IMR-90 (cell line): Measurements from ENCODE around the gene GRSF1. TPM values are rescaled to one million over a fixed set of nuclear protein-coding genes. Genes with fewer than 3 reads are reported as not detected.

Source experiments
- ATAC-seq: fragments of 200-7000 bp; cut with Tn5 transposase; 2 replicates; pipeline ENCODE4 v1.9.1; 2020; ENCODE audit warnings: low read depth, mild to moderate bottlenecking, moderate library complexity
- BruUV-seq: library from RNA; stranded (reverse); fragments of 400-500 nt; replicated peaks from 2 replicates; lab custom pipeline; 2021; lab: Mats Ljungman, UMichigan
- CTCF ChIA-PET: fragments of 300-600 bp; formaldehyde crosslinking; extraction: SDS; loops from one replicate; lab custom pipeline; 2021; ENCODE audit warnings: antibody characterized with exemption; lab: Yijun Ruan, JAX
- POLR2A ChIA-PET: fragments of 300-600 bp; sonication (Branson Sonifier 250); formaldehyde crosslinking; loops from one replicate; lab custom pipeline; 2022; ENCODE audit warnings: antibody characterized with exemption; ENCODE audit not compliant: unreplicated experiment; lab: Charles Lee
- DNase-seq: peaks from one replicate; pipeline ENCODE4 v3.0.0; 2013
- H2AFZ ChIP-seq: replicated peaks from 2 replicates; pipeline ENCODE3; 2013; ENCODE audit warnings: low read length, mild to moderate bottlenecking; ENCODE audit not compliant: poor library complexity
- H2AK5ac ChIP-seq: 2 replicates; pipeline ENCODE4 v1.6.1; 2013; ENCODE audit warnings: low read depth, low read length, inconsistent platforms
- H2AK9ac ChIP-seq: replicated peaks from 2 replicates; pipeline ENCODE3; 2013; ENCODE audit warnings: mild to moderate bottlenecking, low read depth, low read length, moderate library complexity; ENCODE audit not compliant: poor library complexity
- H2BK120ac ChIP-seq: 2 replicates; pipeline ENCODE4 v1.6.1; 2013; ENCODE audit warnings: low read depth, low read length, inconsistent platforms
- H2BK15ac ChIP-seq: 3 replicates; pipeline ENCODE4 v1.6.1; 2013; ENCODE audit warnings: low read depth, low read length, inconsistent platforms
- H2BK20ac ChIP-seq: 2 replicates; pipeline ENCODE4 v1.6.1; 2013; ENCODE audit warnings: low read depth, mild to moderate bottlenecking, inconsistent platforms, low read length, moderate library complexity
- H2BK5ac ChIP-seq: 2 replicates; pipeline ENCODE4 v1.6.1; 2013; ENCODE audit warnings: mild to moderate bottlenecking, low read depth, low read length, inconsistent platforms; ENCODE audit not compliant: poor library complexity, severe bottlenecking
- H3K14ac ChIP-seq: replicated peaks from 2 replicates; pipeline ENCODE4 v1.6.1; 2013; ENCODE audit warnings: low read depth, low read length, inconsistent platforms
- H3K18ac ChIP-seq: 2 replicates; pipeline ENCODE4 v1.6.1; 2013; ENCODE audit warnings: low read depth, low read length, control low read depth
- H3K23ac ChIP-seq: 2 replicates; pipeline ENCODE4 v1.6.1; 2013; ENCODE audit warnings: low read depth, low read length, inconsistent platforms
- H3K27ac ChIP-seq: 2 replicates; pipeline ENCODE4 v1.5.1; 2013; ENCODE audit warnings: mild to moderate bottlenecking, control low read depth, low read length; ENCODE audit not compliant: insufficient read depth
- H3K27me3 ChIP-seq: 2 replicates; pipeline ENCODE4 v1.6.1; 2013; ENCODE audit warnings: low read length; ENCODE audit not compliant: control insufficient read depth, insufficient read depth
- H3K36me3 ChIP-seq: 2 replicates; pipeline ENCODE4 v1.6.1; 2013; ENCODE audit warnings: low read length, mixed read lengths; ENCODE audit not compliant: control insufficient read depth, insufficient read depth
- H3K4ac ChIP-seq: 2 replicates; pipeline ENCODE4 v1.6.1; 2013; ENCODE audit warnings: low read depth, low read length, inconsistent platforms
- H3K4me1 ChIP-seq: 2 replicates; pipeline ENCODE4 v1.6.1; 2013; ENCODE audit warnings: low read length, mixed read lengths; ENCODE audit not compliant: control insufficient read depth, insufficient read depth
- H3K4me2 ChIP-seq: 2 replicates; pipeline ENCODE4 v1.6.1; 2013; ENCODE audit warnings: low read depth, mild to moderate bottlenecking, control low read depth, low read length, moderate library complexity
- H3K4me3 ChIP-seq: 2 replicates; pipeline ENCODE4 v1.5.1; 2013; ENCODE audit warnings: low read depth, mild to moderate bottlenecking, control low read depth, low read length, moderate library complexity; ENCODE audit not compliant: insufficient read depth
- H3K56ac ChIP-seq: 2 replicates; pipeline ENCODE4 v1.6.1; 2013; ENCODE audit warnings: low read length, inconsistent platforms; ENCODE audit not compliant: insufficient read depth; ENCODE audit errors: extremely low read depth
- H3K79me1 ChIP-seq, 2 experiments: 2 replicates each; pipeline ENCODE4 v1.6.1; 2013; ENCODE audit warnings: low read length in 2 of 2, inconsistent platforms in 1 of 2, low read depth in 1 of 2
- H3K9ac ChIP-seq: 2 replicates; pipeline ENCODE4 v1.6.1; 2013; ENCODE audit warnings: low read depth, low read length, control low read depth
- H3K9me1 ChIP-seq: 2 replicates; pipeline ENCODE4 v1.6.1; 2013; ENCODE audit warnings: low read length, inconsistent platforms; ENCODE audit not compliant: insufficient read depth
- H3K9me3 ChIP-seq: 2 replicates; pipeline ENCODE4 v1.6.1; 2013; ENCODE audit warnings: low read length; ENCODE audit not compliant: control insufficient read depth, insufficient read depth
- H4K20me1 ChIP-seq: 2 replicates; pipeline ENCODE4 v1.6.1; 2013; ENCODE audit warnings: low read length, inconsistent platforms; ENCODE audit not compliant: insufficient read depth
- H4K5ac ChIP-seq: 2 replicates; pipeline ENCODE4 v1.6.1; 2013; ENCODE audit warnings: mild to moderate bottlenecking, low read depth, low read length, control low read depth
- H4K8ac ChIP-seq, 2 experiments: 2 replicates each; pipeline ENCODE4 v1.6.1; 2013; ENCODE audit warnings: low read depth in 2 of 2, low read length in 2 of 2, control low read depth in 1 of 2, inconsistent platforms in 1 of 2
- H4K91ac ChIP-seq: 2 replicates; pipeline ENCODE4 v1.6.1; 2013; ENCODE audit warnings: low read depth, low read length, inconsistent platforms; ENCODE audit not compliant: insufficient read depth
- CEBPB ChIP-seq: IDR thresholded peaks from 2 replicates; pipeline ENCODE4 v1.6.1; 2012; ENCODE audit warnings: low read depth, low read length, improper control_type of control experiment
- CHD1 ChIP-seq: IDR thresholded peaks from 2 replicates; pipeline ENCODE4 v1.6.1; 2012; ENCODE audit warnings: low read depth, low read length, improper control_type of control experiment
- FOS ChIP-seq: fragments of 150-350 bp; IDR thresholded peaks from 2 replicates; pipeline ENCODE4 v1.6.1; 2016; ENCODE audit warnings: low read depth, low read length
- MAFK ChIP-seq: IDR thresholded peaks from 2 replicates; pipeline ENCODE4 v1.6.1; 2012; ENCODE audit warnings: low read depth, low read length, improper control_type of control experiment
- MAZ ChIP-seq: IDR thresholded peaks from 2 replicates; pipeline ENCODE4 v1.6.1; 2012; ENCODE audit warnings: low read depth, mild to moderate bottlenecking, low read length, improper control_type of control experiment, moderate library complexity, borderline replicate concordance
- POLR2A ChIP-seq: IDR thresholded peaks from 2 replicates; pipeline ENCODE4 v1.6.1; 2012; ENCODE audit warnings: mild to moderate bottlenecking, low read depth, low read length
- RAD21 ChIP-seq: IDR thresholded peaks from 2 replicates; pipeline ENCODE4 v1.6.1; 2012; ENCODE audit warnings: low read length, improper control_type of control experiment
- RCOR1 ChIP-seq: IDR thresholded peaks from 2 replicates; pipeline ENCODE4 v1.6.1; 2012; ENCODE audit warnings: mild to moderate bottlenecking, low read length, improper control_type of control experiment; ENCODE audit not compliant: insufficient replicate concordance
- RFX5 ChIP-seq: IDR thresholded peaks from 2 replicates; pipeline ENCODE4 v1.8.0; 2012; ENCODE audit warnings: low read depth, mild to moderate bottlenecking, low read length, moderate library complexity
- SMC3 ChIP-seq: fragments of 150-350 bp; IDR thresholded peaks from 2 replicates; pipeline ENCODE4 v1.6.1; 2016; ENCODE audit warnings: low read depth, mild to moderate bottlenecking, antibody characterized with exemption, low read length, moderate library complexity
- WGBS, 2 experiments: methylation state at CpG; one replicate each; pipeline versions ENCODE4 v1.1.5 to v1.1.7; 2013; ENCODE audit warnings: missing lambda C conversion rate in 2 of 2; ENCODE audit not compliant: insufficient read length in 1 of 2; ENCODE audit errors: extremely low coverage in 2 of 2; 5-methylcytosine and 5-hydroxymethylcytosine counted together
- dilution Hi-C: fragments of 300-500 bp; cut with HindIII; formaldehyde crosslinking; loops from one replicate; pipeline ENCODE4 v1.14.3; 2018; ENCODE audit warnings: low sequenced_read_pairs; ENCODE audit not compliant: unreplicated experiment
- in situ Hi-C: fragments of 300-500 bp; cut with MboI; formaldehyde crosslinking; loops from 3 replicates; pipeline ENCODE4 v1.14.3; 2019; ENCODE audit warnings: low sequenced_read_pairs, inconsistent platforms, mixed read lengths
- intact Hi-C: fragments of 100-400 bp; cut with micrococcal nuclease; formaldehyde crosslinking; loops from 2 replicates; pipeline ENCODE4 v1.10.0; 2022
- polyA plus RNA-seq, 3 experiments: library from polyadenylated mRNA; depleted of rRNA; stranded (reverse); fragments of >200 nt; gene quantifications; 2 replicates each; pipeline ENCODE4 v1.2.3, GENCODE V29; 2012; ENCODE audit warnings: low replicate concordance in 1 of 3
- total RNA-seq: library from RNA; depleted of rRNA; stranded (reverse); fragments of >200 nt; gene quantifications from 2 replicates; pipeline ENCODE4 v1.2.3, GENCODE V29; 2012
- TF ChIP-seq, protein P1 (sequence below): conservative IDR thresholded peaks from 2 replicates; pipeline ENCODE4 v1.5.1; 2012; ENCODE audit warnings: mild to moderate bottlenecking, low read depth, low read length, improper control_type of control experiment
- TF ChIP-seq, protein P2 (sequence below): fragments of 150-350 bp; IDR thresholded peaks from 2 replicates; pipeline ENCODE4 v1.6.1; 2016; ENCODE audit warnings: low read depth, mild to moderate bottlenecking, low read length, moderate library complexity, borderline replicate concordance
- TF ChIP-seq, protein P3 (sequence below): fragments of 150-350 bp; IDR thresholded peaks from 2 replicates; pipeline ENCODE4 v1.6.1; 2017; ENCODE audit warnings: mild to moderate bottlenecking, antibody characterized with exemption, low read length, low read depth

GRSF1 gene
- total and polyA plus RNA-seq, 2 of the 4 experiments (the other 2 are of a cell fraction): 67.7 to 71.5 TPM

DNA sequence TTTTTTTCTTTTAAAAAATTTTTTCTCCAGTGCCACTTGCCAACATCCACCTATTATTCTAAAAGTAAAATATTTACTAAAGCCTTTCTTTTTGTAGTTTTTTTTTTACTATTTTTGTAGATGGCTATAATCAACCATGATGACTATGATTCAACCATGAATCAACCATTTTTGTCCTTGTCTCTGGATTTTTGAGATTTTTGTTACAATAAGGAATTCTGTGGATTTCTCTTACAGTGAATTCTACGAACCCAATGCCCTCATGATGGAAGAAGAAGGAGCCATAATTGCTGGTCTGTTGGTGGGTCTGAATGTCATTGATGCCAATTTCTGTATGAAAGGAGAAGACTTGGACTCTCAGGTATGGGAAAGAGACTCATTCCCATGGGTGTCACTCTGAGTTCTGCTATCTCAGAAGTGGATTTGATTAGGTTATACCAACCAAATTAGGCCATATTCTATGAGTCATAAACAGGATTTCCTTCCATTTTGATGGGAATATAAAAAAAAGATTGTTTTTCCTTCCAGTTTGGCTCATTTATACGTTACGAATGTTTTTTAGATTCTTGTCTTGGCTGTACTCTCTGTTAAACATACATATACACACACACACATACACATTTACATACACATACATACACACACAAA is 71.3 kb downstream of the GRSF1 start:
- BruUV-seq: no TSS peak
- Histone ChIP-seq H3K9me1 (no peaks in the 10 kb centered on the region; the same call in 1 of the 2 replicates), H2BK120ac (peak overlapping the region; percentile 45; the same call in 1 of the 2 replicates), H3K27me3 (no peaks in the 10 kb centered on the region), H3K18ac (no peak overlapping the region; the same call in 1 of the 2 replicates), H3K9me3 (no peaks in the 10 kb centered on the region), H3K4me2 (peak overlapping the region; percentile 54; the same call in 1 of the 2 replicates), H2BK20ac (no peak overlapping the region), H4K91ac (no peak overlapping the region), H3K4ac (no peak overlapping the region), H3K23ac (peak overlapping the region; percentile 67; the same call in 1 of the 2 replicates), H3K4me3 (no peak overlapping the region), H3K56ac (no peak overlapping the region), H3K27ac (no peak overlapping the region), H3K4me1 (no peaks in the 10 kb centered on the region; the same call in 1 of the 2 replicates), H3K79me1 (peaks cover 4 to 9% of the 10 kb centered on the region in 2 experiments; a peak in 2 of 4 replicates), H2AK5ac (peak overlapping the region; percentile 75), H2AK9ac (no peak overlapping the region), H2BK15ac (no peak overlapping the region), H4K5ac (no peak overlapping the region), H3K14ac (0 out of 2 replicates have a peak overlapping the region, but pooled peaks have one; percentile 53), H3K9ac (no peak overlapping the region), H4K8ac (peak overlapping the region in 1 of 2 experiments; percentile 4; a peak in 1 of 4 replicates), H2AFZ (no peak overlapping the region), H2BK5ac (peak overlapping the region; percentile 49), H3K36me3 (peaks cover 41% of the 10 kb centered on the region), H4K20me1 (no peaks in the 10 kb centered on the region)
- dilution Hi-C loops: no loop called here
- ATAC-seq: no peak
- CTCF ChIA-PET: no interaction called here
- no peak for TF ChIP-seq RFX5
- TF ChIP-seq FOS: no peak
- no peak for TF ChIP-seq CHD1
- TF ChIP-seq, protein P1, sequence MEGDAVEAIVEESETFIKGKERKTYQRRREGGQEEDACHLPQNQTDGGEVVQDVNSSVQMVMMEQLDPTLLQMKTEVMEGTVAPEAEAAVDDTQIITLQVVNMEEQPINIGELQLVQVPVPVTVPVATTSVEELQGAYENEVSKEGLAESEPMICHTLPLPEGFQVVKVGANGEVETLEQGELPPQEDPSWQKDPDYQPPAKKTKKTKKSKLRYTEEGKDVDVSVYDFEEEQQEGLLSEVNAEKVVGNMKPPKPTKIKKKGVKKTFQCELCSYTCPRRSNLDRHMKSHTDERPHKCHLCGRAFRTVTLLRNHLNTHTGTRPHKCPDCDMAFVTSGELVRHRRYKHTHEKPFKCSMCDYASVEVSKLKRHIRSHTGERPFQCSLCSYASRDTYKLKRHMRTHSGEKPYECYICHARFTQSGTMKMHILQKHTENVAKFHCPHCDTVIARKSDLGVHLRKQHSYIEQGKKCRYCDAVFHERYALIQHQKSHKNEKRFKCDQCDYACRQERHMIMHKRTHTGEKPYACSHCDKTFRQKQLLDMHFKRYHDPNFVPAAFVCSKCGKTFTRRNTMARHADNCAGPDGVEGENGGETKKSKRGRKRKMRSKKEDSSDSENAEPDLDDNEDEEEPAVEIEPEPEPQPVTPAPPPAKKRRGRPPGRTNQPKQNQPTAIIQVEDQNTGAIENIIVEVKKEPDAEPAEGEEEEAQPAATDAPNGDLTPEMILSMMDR: no peak
- TF ChIP-seq, protein P2, sequence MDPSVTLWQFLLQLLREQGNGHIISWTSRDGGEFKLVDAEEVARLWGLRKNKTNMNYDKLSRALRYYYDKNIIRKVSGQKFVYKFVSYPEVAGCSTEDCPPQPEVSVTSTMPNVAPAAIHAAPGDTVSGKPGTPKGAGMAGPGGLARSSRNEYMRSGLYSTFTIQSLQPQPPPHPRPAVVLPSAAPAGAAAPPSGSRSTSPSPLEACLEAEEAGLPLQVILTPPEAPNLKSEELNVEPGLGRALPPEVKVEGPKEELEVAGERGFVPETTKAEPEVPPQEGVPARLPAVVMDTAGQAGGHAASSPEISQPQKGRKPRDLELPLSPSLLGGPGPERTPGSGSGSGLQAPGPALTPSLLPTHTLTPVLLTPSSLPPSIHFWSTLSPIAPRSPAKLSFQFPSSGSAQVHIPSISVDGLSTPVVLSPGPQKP: no peak
- TF ChIP-seq RCOR1: no peak
- no peak for TF ChIP-seq POLR2A
- no peak for TF ChIP-seq CEBPB
- no peak for TF ChIP-seq RAD21
- TF ChIP-seq, protein P3, sequence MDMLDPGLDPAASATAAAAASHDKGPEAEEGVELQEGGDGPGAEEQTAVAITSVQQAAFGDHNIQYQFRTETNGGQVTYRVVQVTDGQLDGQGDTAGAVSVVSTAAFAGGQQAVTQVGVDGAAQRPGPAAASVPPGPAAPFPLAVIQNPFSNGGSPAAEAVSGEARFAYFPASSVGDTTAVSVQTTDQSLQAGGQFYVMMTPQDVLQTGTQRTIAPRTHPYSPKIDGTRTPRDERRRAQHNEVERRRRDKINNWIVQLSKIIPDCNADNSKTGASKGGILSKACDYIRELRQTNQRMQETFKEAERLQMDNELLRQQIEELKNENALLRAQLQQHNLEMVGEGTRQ: no peak
- no peak for TF ChIP-seq SMC3
- TF ChIP-seq MAFK: no peak
- no peak for TF ChIP-seq MAZ
- POLR2A ChIA-PET: no interaction called here
- WGBS, 2 experiments: no CpG with 5 or more reads among the region's 3 CpGs
- in situ Hi-C loops: no loop called here
- intact Hi-C loops: no loop called here
- peak; percentile 34 for DNase-seq
